HG02852 (cell line): ENCODE results near the gene FAM216A.
"Not testable (repeated sequence)": the region's sequence is repeated elsewhere in the genome, so short reads cannot be mapped to it uniquely, and the experiment has no call there.

Experiments
- ATAC-seq: cut with Tn5 transposase; IDR thresholded peaks from one replicate; pipeline ENCODE4 v1.9.1; 2021; ENCODE audit warnings: mild to moderate bottlenecking, moderate library complexity; ENCODE audit not compliant: unreplicated experiment

FAM216A gene

DNA sequence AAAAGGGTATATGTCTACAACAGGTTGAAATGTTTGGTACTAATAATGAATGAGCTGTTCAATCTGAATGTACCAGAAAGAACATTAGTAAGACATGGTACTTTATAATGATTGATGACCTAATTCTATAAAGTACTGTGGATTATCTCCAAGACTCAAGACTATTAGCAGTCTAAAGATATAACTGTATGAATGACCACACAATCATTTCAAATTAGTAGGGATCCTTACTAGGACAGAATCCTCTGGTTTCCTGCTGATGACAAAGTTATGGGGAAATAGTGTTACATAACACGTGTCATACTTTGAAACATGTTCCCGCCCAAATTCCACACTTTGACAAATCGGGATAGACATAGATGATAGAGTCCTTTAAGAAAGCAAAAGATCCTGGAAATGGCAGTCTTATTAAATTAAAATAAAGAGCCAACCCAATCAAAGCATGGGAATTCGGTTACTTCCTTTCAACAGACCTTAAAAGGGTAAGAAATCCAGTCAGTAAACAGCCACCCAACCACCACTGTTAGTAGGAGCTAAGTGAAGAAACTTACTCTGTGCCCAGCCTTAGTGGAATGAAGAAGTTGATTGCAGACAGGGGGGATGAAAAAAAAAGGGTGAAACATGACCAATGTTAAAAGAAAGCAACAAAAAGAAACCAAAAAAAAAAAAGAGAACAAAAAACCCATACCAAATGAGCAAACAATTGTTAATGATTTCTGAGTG, 30.5 kb downstream of the FAM216A start:
- ATAC-seq, result no peak

DNA sequence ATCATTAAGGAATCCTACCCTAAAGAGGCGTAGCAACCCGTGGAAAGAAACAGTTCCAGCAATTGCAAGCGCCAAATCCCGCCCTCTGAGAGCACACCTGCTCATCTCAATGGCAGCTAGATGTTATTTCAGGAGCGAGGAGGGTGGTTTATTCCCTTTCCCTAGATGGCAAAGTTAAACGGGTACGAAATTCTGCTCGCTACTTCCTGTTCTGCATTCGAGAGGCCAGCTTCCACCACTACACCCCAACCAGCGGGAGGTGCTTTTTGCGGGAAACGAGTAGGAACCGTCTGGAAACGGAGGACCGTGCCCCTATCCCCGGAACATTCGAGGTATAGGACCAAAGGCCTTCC, 32.7 kb downstream of the FAM216A start:
- ATAC-seq, result peak; percentile 10

DNA sequence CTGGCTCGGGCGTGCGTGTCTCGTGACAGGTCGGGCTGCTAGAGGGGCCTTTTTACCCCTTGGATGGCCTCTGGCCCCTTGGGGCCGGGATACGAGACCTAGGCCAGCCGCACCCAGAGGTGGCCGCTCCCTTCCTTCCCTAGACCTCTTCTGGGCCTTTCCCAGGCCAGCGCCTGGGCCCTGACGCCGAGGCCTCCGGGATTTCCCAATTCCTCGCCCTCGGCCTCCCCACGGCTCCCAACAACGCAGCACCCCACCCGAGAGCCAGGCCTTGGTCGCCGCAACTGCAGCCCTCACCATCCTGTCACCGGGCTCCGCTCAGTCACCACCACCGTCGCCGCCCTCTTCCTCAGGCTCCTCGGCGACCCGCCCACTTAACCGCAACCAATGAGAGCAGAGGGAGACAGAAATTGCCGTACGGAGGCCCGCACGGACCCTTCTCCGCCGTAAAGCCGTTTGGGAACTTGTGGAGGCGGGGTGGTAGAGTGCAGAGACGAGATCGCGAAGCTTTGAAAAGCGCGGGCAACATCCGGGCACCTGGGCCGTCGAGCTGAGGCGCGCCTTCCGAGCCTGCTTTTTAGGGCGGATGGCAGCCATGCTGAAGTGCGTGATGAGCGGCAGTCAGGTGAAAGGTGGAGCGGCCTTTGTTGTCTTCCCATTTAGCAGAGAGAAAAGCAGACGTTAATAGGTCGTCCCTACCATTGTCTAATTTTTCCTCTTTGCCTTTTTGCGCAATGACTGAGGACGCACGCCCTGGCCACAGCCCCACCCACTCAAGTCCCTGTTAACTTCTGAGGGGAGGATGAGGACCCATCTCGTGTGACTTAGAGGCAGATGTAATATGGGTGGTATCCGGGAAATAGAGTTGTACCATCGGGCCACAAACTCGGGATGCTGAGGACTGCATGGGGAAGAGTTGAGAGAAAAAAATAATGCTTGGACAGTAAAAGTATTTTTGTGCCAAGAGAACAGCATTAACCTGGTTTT, 33.4 kb downstream of the FAM216A start, which contains the start of the genes RAD9B and VPS29:
TSS of gene RAD9B (plus strand) at position 580 of the 987 bp plus-strand sequence. CDS start at position 587, 7 bp downstream.
TSS of gene VPS29 (minus strand) at position 360 of the 987 bp plus-strand sequence. CDS start at position 300, 60 bp downstream.
- ATAC-seq, result peak; percentile 93

DNA sequence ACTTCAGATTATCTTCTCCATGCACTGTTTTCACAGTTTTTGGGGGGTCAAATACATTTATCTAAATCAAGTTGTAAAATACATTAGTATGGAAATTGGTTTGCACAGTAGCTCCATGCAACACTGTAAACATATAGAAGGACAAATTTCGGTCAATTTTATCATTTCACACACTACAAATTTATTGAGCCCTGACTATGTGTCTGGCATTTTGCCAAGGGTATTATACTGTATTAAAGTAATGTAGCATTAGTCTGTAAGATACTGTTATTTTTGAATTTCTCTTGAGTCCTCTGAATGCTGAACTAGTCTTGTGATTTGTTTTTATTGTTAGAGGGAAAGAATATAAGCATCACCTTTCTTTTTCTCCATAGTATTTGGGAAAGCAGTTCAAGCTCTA, 34.8 kb downstream of the FAM216A start:
- no peak for ATAC-seq

DNA sequence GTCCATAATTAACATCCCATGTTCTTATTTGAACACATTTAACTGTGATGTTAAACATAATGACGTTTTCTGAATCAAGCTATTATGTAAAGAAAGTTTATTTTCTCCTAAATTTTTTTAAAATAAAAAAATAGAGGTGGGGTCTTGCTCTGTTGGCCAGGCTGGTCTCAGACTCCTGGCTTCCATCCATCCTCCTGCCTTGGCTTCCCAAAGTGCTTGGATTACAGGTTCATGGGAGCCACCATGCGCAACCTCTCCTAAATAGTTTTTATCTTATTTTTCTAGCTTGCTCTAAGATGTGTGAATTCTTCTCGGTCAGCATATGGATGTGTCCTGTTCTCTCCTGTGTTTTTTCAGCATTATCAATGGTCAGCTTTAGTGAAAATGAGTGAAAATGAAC, 36.7 kb downstream of the FAM216A start:
- no peak for ATAC-seq

DNA sequence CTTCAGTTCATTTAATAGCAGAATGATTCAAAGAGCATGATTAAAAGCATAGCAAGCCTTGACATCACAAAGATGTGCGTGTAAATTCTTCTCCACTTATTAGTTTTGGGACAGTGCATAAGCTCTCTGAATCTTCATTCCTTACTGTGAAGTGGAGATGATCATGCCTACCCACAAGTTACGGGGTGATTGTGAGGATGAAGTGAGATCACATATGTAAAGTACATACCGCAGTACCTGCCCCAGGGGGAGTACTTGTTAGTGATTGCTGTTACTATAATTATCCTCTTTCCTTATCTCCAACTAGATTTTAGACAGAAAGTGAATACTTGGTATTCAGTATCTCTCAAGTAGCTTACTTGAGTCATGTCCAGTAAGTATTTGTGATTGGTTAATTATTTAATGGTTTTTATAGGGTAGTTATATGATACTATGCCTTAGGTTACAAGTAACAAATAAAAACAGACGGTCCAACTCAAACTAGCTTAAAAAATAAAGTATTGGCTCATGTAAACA, 39.5 kb downstream of the FAM216A start:
- ATAC-seq, result no peak

DNA sequence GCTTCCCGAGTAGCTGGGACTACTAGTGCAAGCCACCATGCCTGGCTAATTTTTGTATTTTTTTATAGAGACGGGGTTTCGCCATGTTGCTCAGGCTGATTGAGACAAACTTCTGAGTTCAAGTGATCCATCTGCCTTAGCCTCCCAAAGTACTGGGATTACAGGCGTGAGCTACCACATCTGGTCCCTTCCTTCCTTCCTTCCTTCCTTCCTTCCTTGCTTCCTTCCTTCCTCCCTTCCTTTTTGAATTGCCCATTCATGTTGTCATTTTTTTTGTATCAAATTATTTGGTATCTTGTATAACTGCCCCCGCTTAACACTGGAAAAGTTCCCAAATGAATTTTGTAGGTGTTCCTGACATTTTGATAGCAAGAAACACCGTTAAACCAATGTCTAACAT, 45.2 kb downstream of the FAM216A start:
- ATAC-seq, result no peak

DNA sequence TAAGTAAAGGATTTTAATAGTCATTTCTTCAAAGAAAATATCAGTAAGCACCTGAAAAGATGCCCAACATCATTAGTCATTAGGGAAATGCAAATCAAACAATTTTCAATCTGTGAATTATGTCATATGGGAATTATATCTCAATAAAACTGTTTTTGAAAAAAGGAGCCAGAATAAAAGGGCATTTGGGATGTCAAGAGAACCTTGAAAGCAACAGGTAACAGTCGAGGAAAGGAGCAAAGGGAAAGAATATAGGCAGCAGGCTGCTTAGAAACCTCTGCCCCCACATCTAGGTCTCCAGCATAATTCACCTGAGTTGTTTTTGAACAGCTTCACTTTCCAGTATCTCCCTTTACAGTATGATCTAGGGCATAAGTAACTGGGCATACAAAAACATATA, 45.7 kb downstream of the FAM216A start:
- no peak for ATAC-seq

DNA sequence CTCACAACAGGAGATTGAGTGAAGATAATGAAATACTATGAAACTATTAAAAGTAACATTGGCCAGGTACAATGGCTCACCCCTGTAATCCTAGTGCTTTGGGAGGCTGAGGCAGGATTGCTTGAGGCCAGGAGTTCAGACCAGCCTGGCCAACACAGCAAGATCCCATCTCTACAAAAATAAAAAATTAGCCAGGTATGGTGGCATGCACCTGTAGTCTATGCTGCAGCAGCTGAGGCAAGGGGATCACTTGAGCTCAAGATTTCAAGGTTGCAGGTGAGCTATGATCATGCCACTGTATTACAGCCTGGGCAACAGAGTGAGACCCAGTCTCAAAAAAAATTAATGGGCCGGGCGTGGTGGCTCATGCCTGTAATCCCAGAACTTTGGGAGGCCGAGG, 48.4 kb downstream of the FAM216A start:
- ATAC-seq, result no peak

DNA sequence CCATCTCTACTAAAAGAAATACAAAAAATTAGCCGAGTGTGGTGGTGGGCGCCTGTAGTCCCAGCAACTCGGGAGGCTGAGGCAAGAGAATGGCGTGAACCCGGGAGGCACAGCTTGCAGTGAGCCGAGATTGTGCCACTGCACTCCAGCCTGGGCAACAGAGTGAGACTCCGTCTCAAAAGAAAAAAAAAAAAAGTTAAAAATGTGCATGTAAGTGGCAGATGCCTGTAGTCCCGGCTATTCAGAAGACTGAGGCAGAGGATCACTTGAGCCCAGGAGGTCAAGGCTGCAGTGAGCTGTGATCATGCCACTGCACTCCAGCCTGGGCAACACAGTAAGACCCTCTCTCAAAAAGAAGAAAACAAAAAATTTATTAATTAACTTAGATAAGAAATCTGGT, 49.4 kb downstream of the FAM216A start:
- ATAC-seq, result not testable (repeated sequence)

DNA sequence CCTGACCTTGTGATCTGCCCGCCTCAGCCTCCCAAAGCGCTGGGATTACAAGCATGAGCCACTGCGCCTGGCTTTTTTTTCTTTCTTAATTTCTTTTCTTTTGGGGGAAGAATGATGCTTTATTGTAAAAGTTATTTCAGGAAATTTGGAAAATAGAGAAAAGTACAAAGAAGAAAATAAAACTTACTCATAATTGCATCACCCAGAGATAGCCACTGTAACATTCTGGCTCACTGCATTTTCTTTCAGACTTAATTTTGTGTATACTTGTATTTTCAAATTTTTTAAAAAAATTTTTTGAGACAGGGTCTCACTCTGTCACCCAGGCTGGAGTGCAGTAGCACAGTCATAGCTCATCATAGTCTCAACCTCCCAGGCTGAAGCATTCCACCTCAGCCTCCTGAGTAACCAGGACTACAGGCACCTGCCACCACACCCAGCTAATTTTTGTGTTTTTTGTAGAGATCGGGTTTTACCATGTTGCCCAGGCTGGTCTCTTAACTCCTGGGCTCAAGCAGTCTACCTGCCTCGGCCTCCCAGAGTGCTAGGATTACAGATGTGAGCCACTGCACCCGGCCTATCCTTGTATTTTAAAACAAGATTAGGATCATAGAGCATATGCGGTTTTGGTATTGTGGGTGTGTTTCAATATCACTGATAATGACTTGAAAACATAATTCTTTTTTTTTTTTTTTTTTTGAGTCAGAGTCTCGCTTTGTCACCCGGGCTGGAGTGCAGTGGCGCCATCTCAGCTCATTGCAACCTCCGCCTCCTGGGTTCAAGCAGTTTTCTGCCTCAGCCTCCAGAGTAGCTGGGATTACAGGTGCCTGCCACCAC, 52.4 kb downstream of the FAM216A start:
- ATAC-seq, result not testable (repeated sequence)

DNA sequence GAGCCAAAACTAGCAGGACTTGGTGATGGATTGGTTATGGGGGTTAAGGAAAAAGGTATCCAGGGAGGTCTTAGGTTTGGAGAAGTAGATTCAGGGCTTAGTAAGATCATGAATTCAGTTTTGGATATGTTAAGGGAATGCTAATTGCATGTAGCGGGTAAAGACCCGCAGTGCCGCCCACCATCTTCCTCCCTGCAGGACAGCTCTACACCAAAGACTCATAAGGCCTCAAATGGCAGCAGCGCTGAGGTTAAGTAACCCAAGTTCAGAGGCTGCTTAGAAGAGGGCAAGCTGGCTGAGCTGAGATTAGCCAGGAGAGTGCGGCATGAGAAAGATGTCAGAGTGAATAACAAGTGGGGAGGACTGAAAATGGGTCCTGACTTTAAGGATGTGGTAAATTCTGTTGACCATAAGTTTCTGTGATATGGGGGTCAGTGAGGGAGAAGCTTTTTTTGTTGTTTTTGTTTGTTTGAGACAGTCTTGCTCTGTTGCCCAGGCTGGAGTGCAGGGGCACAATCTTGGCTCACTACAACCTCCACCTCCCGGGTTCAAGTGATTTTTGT, 59.7 kb downstream of the FAM216A start:
- ATAC-seq, result no peak

DNA sequence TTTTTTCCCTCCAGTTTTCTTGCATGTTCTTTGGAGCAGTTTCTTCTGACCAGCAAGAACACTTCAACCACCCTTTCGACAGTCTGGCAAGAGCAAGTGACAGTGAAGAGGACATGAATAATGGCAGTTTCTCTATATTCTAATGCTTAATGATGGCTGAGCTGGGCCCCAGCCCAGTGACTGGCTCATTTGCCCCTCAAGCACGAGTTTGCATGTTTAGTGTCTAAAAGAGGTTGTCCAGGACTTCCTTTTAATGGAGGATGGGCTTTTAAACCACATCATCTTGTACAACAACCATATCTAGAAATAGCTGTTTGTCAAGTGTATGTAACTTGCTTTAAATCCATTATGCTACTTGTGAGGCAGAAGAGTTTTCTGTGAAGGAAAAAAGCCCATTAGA, 61.9 kb downstream of the FAM216A start:
- ATAC-seq, result no peak

DNA sequence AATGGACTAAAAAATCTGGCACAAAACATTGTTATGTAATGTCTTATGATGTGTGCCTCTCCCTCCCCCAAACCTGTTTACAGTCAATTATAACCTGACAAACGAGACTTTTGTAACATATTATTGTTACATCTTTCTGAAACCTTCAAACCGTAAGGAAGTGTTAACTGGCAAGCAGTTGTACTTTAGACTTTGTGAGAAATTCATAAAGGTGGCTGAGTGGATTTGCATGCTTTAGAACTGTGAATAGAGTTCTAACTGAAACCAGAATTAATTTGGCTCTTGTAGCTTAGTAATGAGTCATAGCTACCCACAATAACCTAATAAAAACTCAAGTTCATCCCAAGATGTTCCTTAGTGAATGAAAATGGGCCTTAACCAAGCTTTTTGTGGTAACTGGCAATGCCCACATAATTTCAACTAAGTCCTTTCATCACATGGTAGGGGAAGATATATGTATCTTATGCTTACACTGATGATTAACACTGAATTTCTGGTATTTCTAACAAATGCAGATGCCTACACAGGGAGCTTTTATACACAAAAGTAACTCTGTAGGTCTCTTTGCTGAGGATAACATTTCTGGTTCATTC, 63.2 kb downstream of the FAM216A start:
- peak; percentile 87 for ATAC-seq

DNA sequence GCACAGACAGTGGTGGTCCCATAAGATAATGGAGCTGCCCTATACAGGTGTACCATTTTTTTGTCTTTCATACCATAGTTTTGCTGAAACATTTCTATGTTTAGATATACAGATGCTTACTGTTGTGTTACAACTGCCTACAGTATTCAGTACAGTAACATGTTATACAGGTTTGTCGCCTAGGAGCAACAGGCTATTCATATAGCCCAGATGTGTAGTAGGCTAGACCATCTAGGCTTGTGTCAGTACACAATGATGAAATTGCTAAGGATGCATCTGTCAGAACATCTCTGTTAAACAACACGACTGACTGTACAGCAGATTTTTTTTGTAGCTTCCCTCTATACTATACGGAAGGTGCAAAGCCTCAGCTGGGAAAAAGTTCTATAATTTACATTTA, 64.0 kb downstream of the FAM216A start:
- no peak for ATAC-seq

DNA sequence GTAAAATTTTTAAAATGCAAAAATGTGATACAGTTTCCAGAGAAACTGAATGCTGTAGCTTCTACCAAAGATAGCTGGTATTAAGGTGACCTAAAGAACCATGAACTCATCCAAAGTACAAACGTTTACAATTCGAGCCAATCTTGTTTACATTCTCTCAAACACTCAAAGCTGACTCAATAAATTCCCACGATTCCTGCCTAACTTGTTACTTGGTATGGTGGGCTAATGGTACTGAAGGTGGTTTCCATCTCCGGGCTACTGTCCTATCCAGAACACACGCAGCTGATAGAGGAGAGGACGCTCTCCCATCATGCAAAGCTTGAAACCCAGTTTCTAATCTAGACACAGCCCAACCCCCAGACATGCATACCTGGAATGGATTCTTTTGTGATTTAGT, 65.0 kb downstream of the FAM216A start:
- no peak for ATAC-seq

DNA sequence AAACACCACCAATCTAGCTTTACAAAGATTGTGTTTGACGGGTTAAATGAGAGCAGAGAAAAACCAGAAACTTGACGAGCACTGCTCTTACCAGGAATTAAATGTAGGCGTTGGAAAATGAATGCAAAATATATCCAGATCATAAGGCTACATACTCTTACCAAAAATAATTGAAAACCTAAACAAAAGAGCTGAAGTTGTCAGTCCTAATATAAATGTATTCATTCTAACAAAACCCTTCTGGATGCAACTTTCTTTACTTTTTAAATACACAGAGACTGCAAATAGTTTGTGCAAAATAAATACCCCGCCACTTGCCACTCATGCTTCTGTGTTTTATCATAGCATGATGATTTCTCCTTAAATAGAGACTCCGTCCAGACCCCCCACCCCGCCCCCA, 66.2 kb downstream of the FAM216A start:
- ATAC-seq, result no peak

DNA sequence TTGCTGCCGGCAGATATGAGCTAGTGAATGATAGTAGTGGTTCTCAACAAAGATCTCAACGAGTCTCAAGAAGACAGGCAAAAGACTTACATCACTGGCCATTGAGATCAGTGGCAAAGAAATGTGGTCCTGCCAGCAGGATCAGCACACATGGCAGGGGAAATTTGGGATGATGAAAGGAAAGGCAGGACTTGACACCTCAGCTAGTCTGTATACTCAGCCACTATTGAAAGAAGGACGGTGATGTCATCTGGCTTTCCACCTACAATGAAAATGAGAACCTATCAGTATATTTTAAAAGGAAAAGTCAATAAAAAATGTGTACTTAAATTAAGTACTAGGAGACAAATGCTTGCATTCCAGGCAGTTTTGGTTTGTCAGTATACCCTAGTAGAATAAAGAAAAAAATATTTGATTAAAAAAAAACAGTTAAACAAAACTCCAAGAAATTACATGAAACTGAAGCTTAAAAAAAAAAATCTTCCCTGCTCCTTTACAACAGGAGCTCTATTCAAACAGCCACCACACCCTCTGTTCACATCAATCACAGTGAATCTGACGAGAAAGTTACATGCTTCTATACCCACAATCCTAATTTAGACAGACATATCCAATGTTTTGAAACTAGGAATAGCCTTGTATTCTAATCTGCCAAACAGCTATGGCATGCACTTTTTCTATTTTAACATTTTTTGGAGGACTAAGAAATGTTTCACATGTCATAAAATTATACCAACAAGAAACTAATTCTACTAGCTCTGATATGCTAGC, 68.4 kb downstream of the FAM216A start:
- no peak for ATAC-seq
